HEK293 (cell line): ENCODE data around the gene CHERP.

Source experiments
- CTCF ChIP-seq: fragments of 450-650 bp; formaldehyde crosslinking; IDR thresholded peaks from 2 replicates; pipeline ENCODE4 v1.5.1; 2016; ENCODE audit warnings: missing biosample characterization, missing genetic modification characterization
- HOXA7 ChIP-seq: sonication (generic); formaldehyde crosslinking; IDR thresholded peaks from 2 replicates; pipeline ENCODE4 v1.8.1; 2022; ENCODE audit warnings: missing genetic modification reagents, borderline replicate concordance
- KLF9 ChIP-seq: fragments of 450-650 bp; formaldehyde crosslinking; IDR thresholded peaks from 2 replicates; pipeline ENCODE4 v1.5.1; 2016; ENCODE audit warnings: missing biosample characterization, missing genetic modification characterization, low read depth
- PBX3 ChIP-seq: sonication (generic); formaldehyde crosslinking; IDR thresholded peaks from 2 replicates; pipeline ENCODE4 v1.8.1; 2022; ENCODE audit warnings: mild to moderate bottlenecking, moderate library complexity, missing genetic modification reagents
- TCF7L2 ChIP-seq: IDR thresholded peaks from 2 replicates; pipeline ENCODE4 v1.6.1; 2011; ENCODE audit warnings: low read depth, mild to moderate bottlenecking, inconsistent platforms, low read length, moderate library complexity, borderline replicate concordance
- YY2 ChIP-seq: fragments of 450-650 bp; formaldehyde crosslinking; IDR thresholded peaks from 2 replicates; pipeline ENCODE4 v1.5.1; 2016; ENCODE audit warnings: missing biosample characterization, missing genetic modification characterization
- ZNF146 ChIP-seq: fragments of 450-650 bp; formaldehyde crosslinking; IDR thresholded peaks from 2 replicates; pipeline ENCODE4 v1.5.1; 2016; ENCODE audit warnings: missing biosample characterization, missing genetic modification characterization
- ZNF274 ChIP-seq, 2 experiments: fragments of 200-500 bp in 1 of 2; fragments of 450-650 bp in 1 of 2; sonication (Bioruptor generic) in 1 of 2; formaldehyde crosslinking in 1 of 2; IDR thresholded peaks; 2 replicates each; pipeline versions ENCODE4 v1.5.1 to v1.6.1; 2014 to 2016; ENCODE audit warnings: borderline replicate concordance in 1 of 2, inconsistent platforms in 1 of 2, low read length in 1 of 2, missing biosample characterization in 1 of 2, missing genetic modification characterization in 1 of 2
- ZNF280D ChIP-seq: fragments of 450-650 bp; formaldehyde crosslinking; IDR thresholded peaks from 2 replicates; pipeline ENCODE4 v1.5.1; 2016; ENCODE audit warnings: missing biosample characterization, missing genetic modification characterization
- ZNF350 ChIP-seq: fragments of 450-650 bp; formaldehyde crosslinking; IDR thresholded peaks from 2 replicates; pipeline ENCODE4 v1.5.0; 2017; ENCODE audit warnings: missing biosample characterization, mild to moderate bottlenecking, missing genetic modification characterization
- ZNF488 ChIP-seq: fragments of 450-650 bp; formaldehyde crosslinking; IDR thresholded peaks from 2 replicates; pipeline ENCODE4 v1.5.1; 2016; ENCODE audit warnings: missing biosample characterization, missing genetic modification characterization
- ZNF626 ChIP-seq: fragments of 450-650 bp; sonication (Bioruptor Pico); formaldehyde crosslinking; IDR thresholded peaks from 2 replicates; pipeline ENCODE4 v1.5.1; 2018; ENCODE audit warnings: missing biosample characterization, missing genetic modification characterization, inconsistent platforms
- ZNF670 ChIP-seq: fragments of 450-650 bp; formaldehyde crosslinking; IDR thresholded peaks from 2 replicates; pipeline ENCODE4 v1.5.1; 2016; ENCODE audit warnings: missing biosample characterization, missing genetic modification characterization, low read depth
- ZSCAN18 ChIP-seq: fragments of 450-650 bp; formaldehyde crosslinking; IDR thresholded peaks from 2 replicates; pipeline ENCODE4 v1.5.1; 2016; ENCODE audit warnings: missing biosample characterization, missing genetic modification characterization

- TF ChIP-seq CTCF (tag by site-specific recombination) (no peak), KLF9 (tag by site-specific recombination) (no peak), YY2 (tag by site-specific recombination) (no peak), ZNF280D (tag by site-specific recombination) (no peak), PBX3 (CRISPR knock-in tag) (no peak), ZNF670 (tag by site-specific recombination) (no peak), ZNF626 (tag by site-specific recombination) (no peak), HOXA7 (CRISPR knock-in tag) (no peak), ZNF274 (IDR thresholded peaks at IDR 0.05; ENCODE audit: low read length) (no peak), ZNF274 (tag by site-specific recombination; IDR thresholded peaks at IDR 0.05; ENCODE audit: borderline replicate concordance) (no peak), ZNF350 (no peak), ZNF488 (no peak), ZNF146 (tag by site-specific recombination) (no peak), TCF7L2 (no peak), ZSCAN18 (tag by site-specific recombination) (no peak)
These were observed 31.7 kb upstream of the CHERP start for GRCh38 chr19:16573925-16574324.
